Activated naive CD4-positive, alpha-beta T cell treated with anti-CD3 and anti-CD28 coated beads, Interleukin-2, amount 50 U/mL, for 24 hours (primary cell): ENCODE data around the gene GPX6.

Experiments
- H3K27ac Mint-ChIP-seq: one replicate; pipeline ENCODE4 v1.8.0; 2021; ENCODE audit warnings: mild to moderate bottlenecking, mixed read lengths
- H3K27me3 Mint-ChIP-seq: one replicate; pipeline ENCODE4 v1.8.0; 2021; ENCODE audit warnings: mixed read lengths
- H3K36me3 Mint-ChIP-seq: one replicate; pipeline ENCODE4 v1.8.0; 2021; ENCODE audit warnings: mixed read lengths
- H3K4me1 Mint-ChIP-seq: one replicate; pipeline ENCODE4 v1.8.0; 2021; ENCODE audit warnings: mixed read lengths
- H3K4me3 Mint-ChIP-seq: one replicate; pipeline ENCODE4 v1.8.0; 2021; ENCODE audit warnings: mild to moderate bottlenecking, mixed read lengths
- H3K9me3 Mint-ChIP-seq: one replicate; pipeline ENCODE4 v1.8.0; 2021; ENCODE audit warnings: mixed read lengths

The GPX6 gene

DNA sequence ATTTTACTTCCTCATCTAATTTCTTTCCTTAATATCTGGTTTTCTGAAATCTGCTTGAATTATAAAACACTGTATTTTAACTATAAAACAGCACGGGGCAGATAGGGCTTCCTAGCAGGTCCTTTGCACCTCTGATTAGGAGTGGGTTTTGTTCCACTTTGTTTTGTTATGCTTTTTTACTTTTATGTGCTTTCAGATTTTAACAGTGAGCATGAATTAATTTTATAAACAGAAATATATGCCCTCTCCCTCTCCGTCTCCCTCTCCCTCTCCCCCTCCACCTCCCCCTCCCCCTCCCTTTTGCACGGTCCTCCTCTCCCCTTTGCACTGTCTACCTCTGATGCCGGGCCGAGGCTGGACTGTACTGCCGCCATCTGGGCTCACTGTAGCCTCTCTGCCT lies 14.3 kb downstream of the GPX6 start:
- Mint-ChIP-seq H3K9me3 (no peaks in the 10 kb centered on the region), H3K27ac (no peak overlapping the region), H3K36me3 (no peaks in the 10 kb centered on the region), H3K27me3 (no peaks in the 10 kb centered on the region), H3K4me3 (no peak overlapping the region), H3K4me1 (peaks cover 5% of the 10 kb centered on the region)

DNA sequence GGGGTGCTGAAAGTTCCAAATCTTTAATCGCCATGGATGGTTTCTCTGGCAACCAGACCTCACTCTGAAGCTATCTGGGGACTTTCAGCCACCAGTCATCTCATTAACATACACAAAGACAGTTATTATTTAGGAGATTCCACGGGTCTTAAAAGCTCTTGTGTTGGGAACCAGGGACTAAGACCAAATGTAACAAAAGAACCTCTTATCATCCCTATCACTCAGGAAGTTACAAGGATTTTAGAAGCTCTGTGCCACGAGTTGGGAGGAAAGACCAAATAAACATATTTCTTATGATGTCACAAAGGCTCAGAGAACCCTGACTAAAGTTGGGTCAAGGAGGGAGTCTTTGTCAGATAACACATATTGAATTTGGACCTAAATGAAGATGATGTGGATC lies 17.7 kb downstream of the GPX6 start:
- H3K4me3 Mint-ChIP-seq, result no peak overlapping the region
- no peaks in the 10 kb centered on the region for H3K36me3 Mint-ChIP-seq
- no peaks in the 10 kb centered on the region for H3K9me3 Mint-ChIP-seq
- peaks cover 10% of the 10 kb centered on the region for H3K27me3 Mint-ChIP-seq
- no peaks in the 10 kb centered on the region for H3K4me1 Mint-ChIP-seq
- H3K27ac Mint-ChIP-seq, result no peak overlapping the region

GRCh38 chr6:28497306-28497705 lies 18.3 kb downstream of the GPX6 start:
- H3K4me1 Mint-ChIP-seq, result no peaks in the 10 kb centered on the region
- H3K27me3 Mint-ChIP-seq, result peaks cover 15% of the 10 kb centered on the region
- no peak overlapping the region for H3K4me3 Mint-ChIP-seq
- H3K9me3 Mint-ChIP-seq, result no peaks in the 10 kb centered on the region
- H3K36me3 Mint-ChIP-seq, result no peaks in the 10 kb centered on the region
- no peak overlapping the region for H3K27ac Mint-ChIP-seq

DNA sequence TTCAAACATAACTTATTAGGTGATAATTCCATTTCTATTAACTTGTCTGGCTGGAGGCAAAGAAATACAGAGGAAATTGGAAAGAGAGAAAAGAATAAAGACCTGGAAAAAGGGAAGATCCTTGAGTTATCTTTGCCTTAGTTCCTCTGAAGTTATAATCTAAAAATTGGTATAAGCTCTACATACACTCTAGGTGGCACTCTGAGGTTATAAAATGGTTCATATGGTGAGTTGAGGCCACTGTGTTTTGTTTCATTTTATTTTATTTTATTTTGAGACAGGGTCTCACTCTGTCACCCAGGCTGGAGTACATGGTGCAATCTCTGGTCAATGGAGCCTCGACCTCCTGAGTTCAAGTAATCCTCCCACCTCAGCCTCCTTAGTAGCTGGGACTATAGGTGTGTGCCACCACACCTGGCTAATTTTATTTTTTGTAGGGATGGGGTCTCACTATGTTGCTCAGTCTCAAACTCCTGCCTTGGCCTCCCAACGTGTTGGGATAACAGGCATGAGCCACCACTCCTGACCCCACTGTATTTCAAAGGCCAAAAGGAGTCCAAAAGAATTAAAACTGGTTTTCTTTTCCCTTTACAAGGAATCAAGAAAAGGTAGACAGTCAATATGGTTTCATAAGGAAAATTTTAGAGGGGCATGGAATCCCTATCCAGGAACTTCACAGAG lies 19.4 kb downstream of the GPX6 start:
- Mint-ChIP-seq H3K4me1 (peaks cover 3% of the 10 kb centered on the region), H3K9me3 (no peaks in the 10 kb centered on the region), H3K27ac (no peak overlapping the region), H3K36me3 (no peaks in the 10 kb centered on the region), H3K27me3 (peaks cover 20% of the 10 kb centered on the region), H3K4me3 (no peak overlapping the region)

DNA sequence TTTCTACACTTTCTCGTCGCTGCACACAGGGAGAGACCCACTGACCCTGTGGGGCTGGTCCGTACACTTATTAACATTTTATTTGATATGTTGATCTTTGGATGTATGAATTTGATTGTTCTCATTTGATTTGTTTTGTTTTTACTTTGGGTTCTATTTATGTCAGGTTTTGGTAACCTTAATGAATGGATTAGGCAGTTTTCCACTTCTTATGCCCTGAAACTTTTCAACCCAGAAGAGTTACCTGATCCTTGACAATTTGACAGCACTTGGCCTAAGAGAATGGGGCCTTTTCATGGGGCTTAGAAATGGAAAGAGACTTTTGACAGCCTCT lies 23.6 kb downstream of the GPX6 start:
- Mint-ChIP-seq H3K9me3 (no peaks in the 10 kb centered on the region), H3K27me3 (peaks cover 43% of the 10 kb centered on the region), H3K36me3 (no peaks in the 10 kb centered on the region), H3K27ac (no peak overlapping the region), H3K4me1 (peaks cover 22% of the 10 kb centered on the region), H3K4me3 (no peak overlapping the region)

DNA sequence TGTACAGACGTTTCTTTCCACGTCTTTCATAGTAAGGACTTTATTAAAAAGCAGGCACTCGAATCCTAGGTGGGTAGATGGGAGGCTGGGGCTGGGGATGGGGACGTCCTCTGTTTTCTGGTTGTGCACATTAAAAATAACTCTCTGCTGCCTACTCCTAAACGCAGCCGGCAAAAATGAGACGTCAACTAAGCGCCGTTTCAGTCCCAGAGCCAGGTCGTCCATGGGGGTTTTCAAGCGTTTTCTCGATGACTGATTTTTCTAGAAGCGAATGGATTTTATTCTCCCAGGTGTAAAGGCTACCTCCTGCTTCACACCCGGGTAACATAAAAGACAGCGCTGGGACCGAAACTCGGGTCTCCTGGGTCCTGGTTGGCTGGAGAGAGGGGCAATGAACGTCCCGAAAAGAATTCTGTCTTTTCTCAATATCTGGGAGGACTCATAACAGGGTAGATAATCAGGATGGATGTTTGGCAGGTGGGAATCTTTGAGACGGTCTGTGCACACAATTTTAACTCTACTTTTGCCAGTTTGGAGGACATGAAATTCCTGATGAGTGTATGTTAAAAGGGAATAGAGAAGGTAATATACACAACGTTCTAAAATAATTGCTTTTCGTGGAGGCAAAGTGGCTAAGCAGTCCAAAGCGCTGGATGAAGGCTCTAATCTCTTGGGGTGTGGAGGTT lies 25.2 kb downstream of the GPX6 start:
- peaks cover 45% of the 10 kb centered on the region for H3K27me3 Mint-ChIP-seq
- H3K4me3 Mint-ChIP-seq, result peak overlapping the region; percentile 77
- H3K27ac Mint-ChIP-seq, result peak overlapping the region; percentile 25
- no peaks in the 10 kb centered on the region for H3K36me3 Mint-ChIP-seq
- no peaks in the 10 kb centered on the region for H3K9me3 Mint-ChIP-seq
- H3K4me1 Mint-ChIP-seq, result peaks cover 22% of the 10 kb centered on the region

- peak overlapping the region; percentile 77 for H3K4me3 Mint-ChIP-seq
- H3K9me3 Mint-ChIP-seq, result no peaks in the 10 kb centered on the region
- H3K27ac Mint-ChIP-seq, result peak overlapping the region; percentile 65
- H3K36me3 Mint-ChIP-seq, result no peaks in the 10 kb centered on the region
- peaks cover 22% of the 10 kb centered on the region for H3K4me1 Mint-ChIP-seq
- H3K27me3 Mint-ChIP-seq, result peaks cover 45% of the 10 kb centered on the region
These were observed 26.0 kb downstream of the GPX6 start for GRCh38 chr6:28489366-28490204.

DNA sequence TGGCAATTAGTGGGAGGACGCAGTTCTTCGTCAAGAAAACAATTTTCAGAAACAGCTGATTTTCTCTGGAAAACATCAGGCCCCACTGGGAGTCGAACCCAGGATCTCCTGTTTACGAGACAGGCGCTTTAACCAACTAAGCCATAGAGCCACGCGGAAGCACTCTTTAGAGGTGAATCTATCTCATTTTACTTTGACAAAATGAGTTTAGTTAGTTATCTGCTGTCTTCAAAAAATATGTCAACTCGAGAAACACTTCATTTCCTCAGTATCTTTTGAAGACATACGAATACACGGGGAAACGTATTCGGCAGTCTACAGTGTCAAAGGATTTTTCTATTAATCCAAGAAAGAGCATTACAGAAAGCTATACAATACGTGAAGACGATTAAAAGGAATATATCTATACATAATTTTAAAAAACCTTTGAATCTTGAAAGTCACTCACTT lies 26.7 kb downstream of the GPX6 start:
- Mint-ChIP-seq H3K4me1 (peaks cover 22% of the 10 kb centered on the region), H3K4me3 (peak overlapping the region; percentile 77), H3K27ac (peak overlapping the region; percentile 90), H3K9me3 (no peaks in the 10 kb centered on the region), H3K36me3 (no peaks in the 10 kb centered on the region), H3K27me3 (peaks cover 45% of the 10 kb centered on the region)

DNA sequence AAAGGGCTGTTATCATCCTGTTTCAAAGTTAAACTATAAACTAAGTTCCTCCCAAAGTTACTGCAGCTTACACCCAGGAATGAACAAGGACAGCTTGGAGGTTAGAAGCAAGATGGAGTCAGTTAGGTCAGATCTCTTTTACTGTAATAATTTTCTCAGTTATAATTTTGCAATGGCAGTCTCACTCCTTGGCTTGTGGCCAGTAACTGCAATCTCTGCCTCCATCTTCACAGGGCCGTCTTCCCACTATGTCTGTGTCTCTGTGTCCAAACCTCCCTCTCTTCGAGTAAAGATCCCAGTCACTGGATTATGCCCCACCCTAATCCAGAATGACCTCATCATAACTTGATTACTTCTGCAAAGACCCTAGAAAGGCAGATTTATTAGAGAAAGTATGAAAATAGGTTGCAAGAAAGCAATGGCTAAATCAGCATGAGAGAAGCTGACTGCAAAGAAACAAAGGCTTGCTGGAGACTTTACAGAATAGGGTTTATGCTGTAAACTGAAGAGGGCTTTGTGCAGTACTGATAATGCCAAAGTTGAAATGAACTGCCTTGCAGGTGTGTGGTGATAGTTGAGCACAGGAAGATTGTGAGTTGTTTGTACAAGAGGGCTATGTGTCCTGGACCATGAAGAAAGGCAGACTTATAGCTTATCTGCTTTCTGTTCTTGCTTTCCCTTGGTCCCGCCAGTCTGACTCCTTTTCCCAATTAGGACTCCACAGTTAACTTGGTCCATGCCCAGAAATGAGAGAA lies 28.4 kb downstream of the GPX6 start:
- Mint-ChIP-seq H3K4me1 (peaks cover 22% of the 10 kb centered on the region), H3K4me3 (no peak overlapping the region), H3K27me3 (peaks cover 49% of the 10 kb centered on the region), H3K9me3 (no peaks in the 10 kb centered on the region), H3K36me3 (no peaks in the 10 kb centered on the region), H3K27ac (no peak overlapping the region)

DNA sequence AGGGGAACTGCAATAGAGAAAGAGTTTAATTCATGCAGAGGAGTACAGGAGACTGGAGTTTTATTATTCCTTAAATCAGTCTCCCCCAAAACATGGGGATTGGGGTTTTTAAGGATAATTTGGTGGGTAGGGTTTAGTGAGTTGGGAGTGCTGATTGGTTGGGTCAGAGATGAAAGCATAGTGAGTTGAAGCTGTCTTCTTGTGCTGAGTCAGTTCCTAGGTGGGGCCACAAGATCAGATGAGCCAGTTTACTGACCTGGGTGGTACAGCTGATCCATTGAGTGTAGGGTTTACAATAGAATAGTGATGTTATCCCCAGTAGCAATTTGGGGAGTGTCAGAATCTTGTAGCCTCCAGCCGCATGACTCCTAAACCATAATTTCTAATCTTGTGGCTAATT lies 29.1 kb downstream of the GPX6 start:
- Mint-ChIP-seq H3K9me3 (no peaks in the 10 kb centered on the region), H3K4me1 (peaks cover 19% of the 10 kb centered on the region), H3K27me3 (peaks cover 51% of the 10 kb centered on the region), H3K36me3 (no peaks in the 10 kb centered on the region), H3K27ac (no peak overlapping the region), H3K4me3 (no peak overlapping the region)

DNA sequence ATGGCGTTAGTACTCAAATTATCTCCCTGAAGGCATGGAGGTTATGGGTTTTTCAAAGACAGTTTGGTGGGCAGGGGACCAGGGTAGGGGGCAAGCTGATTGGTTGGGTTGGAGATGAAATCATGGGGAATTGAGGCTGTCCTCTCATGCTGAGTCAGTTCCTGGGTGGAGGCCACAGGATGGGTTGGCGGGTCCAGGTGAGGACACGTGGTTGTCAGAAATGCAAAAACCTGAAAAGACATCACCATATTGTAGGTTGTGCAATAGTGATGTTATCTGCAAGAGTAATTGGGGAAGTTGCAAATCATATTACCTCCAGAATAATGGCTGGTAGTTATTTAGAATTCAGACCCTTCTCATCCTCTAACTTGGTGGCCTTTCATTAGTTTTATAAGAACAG lies 30.1 kb downstream of the GPX6 start:
- no peaks in the 10 kb centered on the region for H3K36me3 Mint-ChIP-seq

DNA sequence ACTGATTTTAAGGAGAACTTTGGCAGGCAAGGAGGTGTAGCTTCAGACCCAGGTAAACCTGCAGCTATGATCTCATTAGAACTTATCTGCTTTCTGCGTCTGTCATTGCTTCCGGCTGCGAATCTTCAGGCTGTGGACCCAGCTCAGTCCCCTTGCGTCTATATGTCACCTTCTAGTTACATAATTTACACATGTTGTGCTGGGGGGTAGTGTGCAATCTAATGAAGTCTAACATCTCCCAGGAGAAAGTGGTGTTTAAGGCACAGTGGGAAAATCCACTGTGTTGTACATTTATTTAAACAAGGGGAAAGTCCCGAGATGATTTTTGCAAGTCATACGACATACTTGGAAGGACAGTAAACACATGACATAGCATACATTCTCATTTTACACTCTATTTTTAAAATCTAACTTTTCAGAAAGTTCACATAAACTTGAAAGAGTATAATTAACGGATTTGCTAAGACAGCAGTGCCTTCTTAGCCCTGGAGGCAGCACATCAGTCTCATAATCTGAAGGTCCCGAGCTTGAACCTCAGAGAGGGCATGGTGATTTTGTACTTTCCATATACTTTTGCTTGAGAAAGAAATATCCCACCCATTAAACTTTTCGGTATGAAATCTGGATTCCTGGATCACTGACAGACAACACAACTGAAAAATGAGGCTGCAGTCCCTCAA lies 35.2 kb downstream of the GPX6 start:
- peaks cover 59% of the 10 kb centered on the region for H3K27me3 Mint-ChIP-seq
- peaks cover 10% of the 10 kb centered on the region for H3K4me1 Mint-ChIP-seq
- H3K36me3 Mint-ChIP-seq, result no peaks in the 10 kb centered on the region
- H3K4me3 Mint-ChIP-seq, result no peak overlapping the region
- no peaks in the 10 kb centered on the region for H3K9me3 Mint-ChIP-seq
- no peak overlapping the region for H3K27ac Mint-ChIP-seq

More for the DNA sequence above, 30.1 kb downstream of the GPX6 start:
- H3K9me3 Mint-ChIP-seq, result no peaks in the 10 kb centered on the region
- H3K4me3 Mint-ChIP-seq, result no peak overlapping the region
- no peak overlapping the region for H3K27ac Mint-ChIP-seq
- peaks cover 48% of the 10 kb centered on the region for H3K27me3 Mint-ChIP-seq
- peaks cover 16% of the 10 kb centered on the region for H3K4me1 Mint-ChIP-seq

DNA sequence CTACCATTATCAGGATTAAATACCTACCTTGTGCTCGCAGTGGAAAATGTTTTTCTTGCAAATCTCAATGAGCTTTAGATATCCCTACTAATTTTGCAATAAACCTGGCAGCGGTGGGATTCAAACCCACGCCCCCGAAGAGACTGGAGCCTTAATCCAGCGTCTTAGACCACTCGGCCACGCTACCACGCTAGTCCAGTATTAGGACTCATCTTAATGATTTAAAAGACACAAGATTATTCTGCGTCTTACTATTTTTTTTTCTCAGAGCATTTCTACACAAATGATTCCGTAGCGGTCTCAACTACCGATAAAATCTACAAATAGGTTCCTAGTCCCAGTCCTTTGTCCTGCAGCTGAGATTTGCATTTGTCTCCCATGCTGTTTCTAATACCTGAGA lies 37.1 kb downstream of the GPX6 start:
- H3K27ac Mint-ChIP-seq, result no peak overlapping the region
- H3K27me3 Mint-ChIP-seq, result peaks cover 64% of the 10 kb centered on the region
- no peaks in the 10 kb centered on the region for H3K9me3 Mint-ChIP-seq
- peaks cover 10% of the 10 kb centered on the region for H3K4me1 Mint-ChIP-seq
- no peak overlapping the region for H3K4me3 Mint-ChIP-seq
- no peaks in the 10 kb centered on the region for H3K36me3 Mint-ChIP-seq

GRCh38 chr6:28474441-28475219 lies 41.0 kb downstream of the GPX6 start:
- no peaks in the 10 kb centered on the region for H3K9me3 Mint-ChIP-seq
- no peaks in the 10 kb centered on the region for H3K36me3 Mint-ChIP-seq
- peak overlapping the region; percentile 48 for H3K4me3 Mint-ChIP-seq
- H3K4me1 Mint-ChIP-seq, result peaks cover 10% of the 10 kb centered on the region
- H3K27ac Mint-ChIP-seq, result no peak overlapping the region
- H3K27me3 Mint-ChIP-seq, result peaks cover 47% of the 10 kb centered on the region
